Ascending aorta (tissue), 2 donors: Measurements from ENCODE around the gene ISYNA1. TPM values are rescaled to one million over a fixed set of nuclear protein-coding genes. Genes with fewer than 3 reads are reported as not detected.
"Not testable (repeated sequence)": the region's sequence is repeated elsewhere in the genome, so short reads cannot be mapped to it uniquely, and the experiment has no call there.

Experiments
- DNase-seq, 2 donors: peaks; one replicate each; pipeline ENCODE4 v3.0.0-alpha.2; 2019; ENCODE audit warnings: low spot score in 2 of 2
- H3K27ac ChIP-seq, 2 donors: fragments of 200-600 bp; sonication (generic); one replicate each; pipeline ENCODE4 v1.5.1; 2016 to 2017; ENCODE audit warnings: mild to moderate bottlenecking in 1 of 2
- H3K27me3 ChIP-seq: fragments of 200-600 bp; sonication (generic); one replicate; pipeline ENCODE4 v1.5.1; 2017
- H3K36me3 ChIP-seq, 2 donors: fragments of 200-600 bp; sonication (generic); one replicate each; pipeline ENCODE4 v1.5.1; 2016
- H3K4me1 ChIP-seq, 2 donors: fragments of 200-600 bp; sonication (generic); one replicate each; pipeline ENCODE4 v1.5.1; 2016 to 2017; ENCODE audit warnings: mild to moderate bottlenecking in 1 of 2
- H3K4me3 ChIP-seq, 2 donors: fragments of 200-600 bp; sonication (generic); one replicate each; pipeline ENCODE4 v1.5.1; 2016 to 2017; ENCODE audit warnings: mild to moderate bottlenecking in 1 of 2
- H3K9me3 ChIP-seq, 2 donors: fragments of 200-600 bp; sonication (generic); one replicate each; pipeline ENCODE4 v1.5.1; 2016
- CTCF ChIP-seq, 3 experiments: fragments of 200-600 bp in 2 of 3; fragments of 450-650 bp in 1 of 3; sonication (generic) in 2 of 3; IDR thresholded peaks; one replicate each; pipeline ENCODE4 v1.5.1; 2016 to 2019; ENCODE audit warnings: antibody characterized with exemption in 3 of 3, mild to moderate bottlenecking in 1 of 3, moderate library complexity in 1 of 3
- intact Hi-C: fragments of 100-400 bp; cut with DNase I; formaldehyde crosslinking; loops from one replicate; pipeline ENCODE4 v1.15.1; 2023
- total RNA-seq: library from RNA; depleted of rRNA; stranded (reverse); fragments of >200 nt; gene quantifications from one replicate; pipeline ENCODE4 v1.1.0, GENCODE V29; 2016

Gene ISYNA1
- total RNA-seq, 1 donor from 2014 or later, result 93.1 TPM

GRCh38 chr19:18408053-18408476, 29.9 kb downstream of the ISYNA1 start:
- intact Hi-C loops, result no loop called here
- Histone ChIP-seq H3K36me3 (no peaks in the 10 kb centered on the region), H3K9me3 (no peaks in the 10 kb centered on the region), H3K4me1 (no peaks in the 10 kb centered on the region), H3K4me3 (no peak overlapping the region), H3K27me3 (no peaks in the 10 kb centered on the region), H3K27ac (no peak overlapping the region)
- peak in 1 of 3 experiments; percentile 33 for TF ChIP-seq CTCF (IDR thresholded peaks at IDR 0.05)
- DNase-seq, result no peak

- Histone ChIP-seq H3K4me1 (no peaks in the 10 kb centered on the region), H3K27me3 (no peaks in the 10 kb centered on the region), H3K36me3 (no peaks in the 10 kb centered on the region), H3K27ac (no peak overlapping the region), H3K4me3 (no peak overlapping the region), H3K9me3 (no peaks in the 10 kb centered on the region)
- intact Hi-C loops, result no loop called here
- TF ChIP-seq CTCF (IDR thresholded peaks at IDR 0.05), result no peak
- DNase-seq, result no peak
Observed at GRCh38 chr19:18406749-18407148, 31.2 kb downstream of the ISYNA1 start.

- DNase-seq, H3K4me1 ChIP-seq, H3K9me3 ChIP-seq, H3K27ac ChIP-seq, H3K4me3 ChIP-seq, H3K36me3 ChIP-seq, intact Hi-C loops, H3K27me3 ChIP-seq: not testable (repeated sequence)
Observed at GRCh38 chr19:18405754-18406153, 32.2 kb downstream of the ISYNA1 start.

- H3K9me3 ChIP-seq, DNase-seq, H3K27ac ChIP-seq, H3K27me3 ChIP-seq, H3K36me3 ChIP-seq, H3K4me1 ChIP-seq, H3K4me3 ChIP-seq: not testable (repeated sequence)
- intact Hi-C loops, result loop anchor here (5.0 kb wide), 1 partner anchor 140 kb away; no protein-coding TSS in a partner anchor
Observed at GRCh38 chr19:18402455-18403248, 35.3 kb downstream of the ISYNA1 start.

GRCh38 chr19:18401580-18402112, 36.3 kb downstream of the ISYNA1 start:
- Histone ChIP-seq H3K9me3 (no peaks in the 10 kb centered on the region), H3K4me3 (no peak overlapping the region), H3K4me1 (no peaks in the 10 kb centered on the region), H3K36me3 (no peaks in the 10 kb centered on the region), H3K27ac (no peak overlapping the region), H3K27me3 (peaks cover 4% of the 10 kb centered on the region)
- intact Hi-C loops, result loop anchor here (5.0 kb wide), 1 partner anchor 139 kb away; no protein-coding TSS in a partner anchor
- TF ChIP-seq CTCF (IDR thresholded peaks at IDR 0.05), result no peak
- peak in 1 of 2 donors; percentile 80 for DNase-seq

GRCh38 chr19:18399008-18399407, 38.9 kb downstream of the ISYNA1 start:
- no peak overlapping the region for H3K4me3 ChIP-seq
- H3K36me3 ChIP-seq, result no peaks in the 10 kb centered on the region
- no peak for TF ChIP-seq CTCF (IDR thresholded peaks at IDR 0.05)
- DNase-seq, result no peak
- intact Hi-C loops, result no loop called here
- H3K4me1 ChIP-seq, result no peaks in the 10 kb centered on the region
- H3K27ac ChIP-seq, result no peak overlapping the region
- H3K9me3 ChIP-seq, result no peaks in the 10 kb centered on the region
- H3K27me3 ChIP-seq, result peaks cover 4% of the 10 kb centered on the region
